Retinal pigment epithelial cell (primary cell): ENCODE measurements around the gene BCKDK.

Experiments used
- DNase-seq: peaks from one replicate; pipeline ENCODE4 v3.0.0-alpha.2; 2010; ENCODE audit warnings: low read depth
- H3K4me3 ChIP-seq: 2 replicates; pipeline ENCODE4 v1.5.1; 2011; ENCODE audit warnings: mild to moderate bottlenecking, low read length, control low read depth, moderate library complexity
- CTCF ChIP-seq: conservative IDR thresholded peaks from 2 replicates; pipeline ENCODE4 v1.5.1; 2011; ENCODE audit warnings: low read depth, low read length, control low read depth, inconsistent platforms

Gene BCKDK

DNA sequence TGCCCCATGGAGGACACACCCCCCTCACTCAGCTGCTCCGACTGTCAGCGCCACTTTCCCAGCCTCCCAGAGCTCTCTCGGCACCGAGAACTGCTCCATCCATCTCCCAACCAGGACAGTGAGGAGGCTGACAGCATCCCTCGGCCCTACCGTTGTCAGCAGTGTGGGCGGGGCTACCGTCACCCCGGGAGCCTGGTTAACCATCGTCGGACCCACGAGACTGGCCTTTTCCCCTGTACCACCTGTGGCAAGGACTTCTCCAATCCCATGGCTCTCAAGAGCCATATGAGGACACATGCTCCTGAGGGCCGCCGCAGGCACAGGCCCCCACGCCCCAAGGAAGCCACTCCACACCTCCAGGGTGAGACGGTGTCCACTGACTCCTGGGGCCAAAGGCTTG, 31.9 kb upstream of the BCKDK start:
- no peak for TF ChIP-seq CTCF
- no peak for DNase-seq

GRCh38 chr16:31077024-31077423, 31.2 kb upstream of the BCKDK start:
- TF ChIP-seq CTCF = no peak
- no peak for DNase-seq
- H3K4me3 ChIP-seq = no peak overlapping the region

More for the DNA sequence above, 31.9 kb upstream of the BCKDK start:
- H3K4me3 ChIP-seq = no peak overlapping the region

DNA sequence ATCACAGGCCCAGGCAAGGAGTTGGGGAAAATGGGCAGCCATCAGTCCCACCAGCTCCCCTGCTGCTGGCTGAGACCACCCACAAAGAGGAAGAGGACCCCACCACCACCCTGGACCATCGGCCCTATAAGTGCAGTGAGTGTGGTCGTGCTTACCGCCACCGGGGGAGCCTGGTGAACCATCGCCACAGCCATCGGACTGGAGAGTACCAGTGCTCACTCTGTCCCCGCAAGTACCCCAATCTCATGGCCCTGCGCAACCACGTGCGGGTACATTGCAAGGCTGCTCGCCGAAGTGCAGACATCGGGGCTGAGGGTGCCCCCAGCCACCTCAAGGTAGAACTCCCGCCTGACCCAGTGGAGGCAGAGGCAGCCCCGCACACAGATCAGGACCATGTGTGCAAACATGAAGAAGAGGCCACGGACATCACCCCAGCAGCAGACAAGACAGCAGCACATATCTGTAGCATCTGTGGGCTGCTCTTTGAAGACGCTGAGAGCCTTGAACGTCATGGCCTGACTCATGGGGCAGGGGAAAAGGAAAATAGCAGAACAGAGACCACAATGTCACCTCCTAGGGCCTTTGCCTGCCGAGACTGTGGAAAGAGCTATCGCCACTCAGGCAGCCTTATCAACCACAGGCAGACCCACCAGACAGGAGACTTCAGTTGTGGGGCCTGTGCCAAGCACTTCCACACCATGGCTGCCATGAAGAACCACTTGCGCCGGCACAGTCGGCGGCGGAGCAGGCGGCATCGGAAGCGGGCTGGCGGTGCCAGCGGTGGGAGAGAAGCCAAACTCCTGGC, 30.4 kb upstream of the BCKDK start:
- TF ChIP-seq CTCF = no peak
- H3K4me3 ChIP-seq = no peak overlapping the region
- no peak for DNase-seq

DNA sequence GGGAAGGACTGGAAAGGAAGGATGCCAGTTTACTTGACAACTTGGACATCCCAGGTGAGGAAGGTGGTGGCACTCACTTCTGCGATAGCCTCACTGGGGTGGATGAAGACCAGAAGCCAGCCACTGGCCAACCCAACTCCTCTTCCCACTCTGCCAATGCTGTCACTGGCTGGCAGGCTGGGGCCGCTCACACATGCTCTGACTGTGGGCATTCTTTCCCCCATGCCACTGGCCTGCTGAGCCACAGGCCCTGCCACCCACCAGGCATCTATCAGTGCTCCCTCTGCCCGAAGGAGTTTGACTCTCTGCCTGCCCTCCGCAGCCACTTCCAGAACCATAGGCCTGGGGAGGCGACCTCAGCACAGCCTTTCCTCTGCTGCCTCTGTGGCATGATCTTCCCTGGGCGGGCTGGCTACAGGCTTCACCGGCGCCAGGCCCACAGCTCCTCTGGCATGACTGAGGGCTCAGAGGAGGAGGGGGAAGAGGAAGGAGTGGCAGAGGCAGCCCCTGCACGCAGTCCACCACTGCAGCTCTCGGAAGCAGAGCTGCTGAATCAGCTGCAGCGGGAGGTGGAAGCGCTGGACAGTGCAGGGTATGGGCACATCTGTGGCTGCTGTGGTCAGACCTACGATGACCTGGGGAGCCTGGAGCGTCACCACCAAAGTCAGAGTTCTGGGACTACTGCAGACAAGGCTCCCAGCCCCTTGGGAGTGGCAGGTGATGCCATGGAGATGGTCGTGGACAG, 29.4 kb upstream of the BCKDK start:
- no peak for TF ChIP-seq CTCF
- H3K4me3 ChIP-seq = no peak overlapping the region
- no peak for DNase-seq

GRCh38 chr16:31079342-31079944, 28.7 kb upstream of the BCKDK start:
- TF ChIP-seq CTCF = no peak
- no peak overlapping the region for H3K4me3 ChIP-seq
- DNase-seq = no peak

- TF ChIP-seq CTCF = no peak
- no peak for DNase-seq
- no peak overlapping the region for H3K4me3 ChIP-seq
These were observed 28.1 kb upstream of the BCKDK start for GRCh38 chr16:31080035-31080629.
